Frontal cortex (tissue), 4 donors: ENCODE measurements around the gene RPL29. TPM values are rescaled to one million over a fixed set of nuclear protein-coding genes. Genes with fewer than 3 reads are reported as not detected.

Source experiments
- DNase-seq, 2 donors: peaks; one replicate each; pipeline ENCODE4 v3.0.0; 2012; ENCODE audit warnings: low spot score in 2 of 2
- FAIRE-seq: peaks from 2 replicates; lab custom pipeline; 2012; peaks lifted over from hg19 to GRCh38; lab: Jason Lieb, UNC
- total RNA-seq: library from RNA; depleted of rRNA; stranded (reverse); fragments of >200 nt; gene quantifications from one replicate; pipeline ENCODE4 v1.2.3, GENCODE V29; 2014
- donor health status: control.
- donor health status: control.
- donor health status: control.

Gene RPL29
- total RNA-seq, 1 donor from 2014 or later: 852 TPM

GRCh38 chr3:51968170-51968775, 27.4 kb downstream of the RPL29 start:
- no peak for DNase-seq

GRCh38 chr3:51967384-51968169, 28.1 kb downstream of the RPL29 start, which contains the start of gene PCBP4:
Gene PCBP4, minus strand, starts transcription at chr3:51967454. Its CDS starts 6,214 bp downstream, at chr3:51961240.
- DNase-seq: peak; percentile 81 to 90
- FAIRE-seq: no peak

More at GRCh38 chr3:51968170-51968775, 27.4 kb downstream of the RPL29 start:
- FAIRE-seq: no peak

GRCh38 chr3:51966922-51967383, 28.7 kb downstream of the RPL29 start:
- DNase-seq (no peak), FAIRE-seq (no peak)

GRCh38 chr3:51966486-51966885, 29.2 kb downstream of the RPL29 start:
- no peak for DNase-seq
- no peak for FAIRE-seq

- DNase-seq: peak in 1 of 2 donors; percentile 73
These were observed 29.7 kb downstream of the RPL29 start for GRCh38 chr3:51966016-51966415.

GRCh38 chr3:51964521-51964920, 31.2 kb downstream of the RPL29 start:
- no peak for DNase-seq
- no peak for FAIRE-seq

More at GRCh38 chr3:51966016-51966415, 29.7 kb downstream of the RPL29 start:
- FAIRE-seq: no peak

GRCh38 chr3:51963951-51964451, 31.7 kb downstream of the RPL29 start:
- DNase-seq (no peak), FAIRE-seq (no peak)

GRCh38 chr3:51962854-51963530, 32.7 kb downstream of the RPL29 start:
- DNase-seq (no peak), FAIRE-seq (no peak)

GRCh38 chr3:51961602-51962569, 33.8 kb downstream of the RPL29 start:
- no peak for DNase-seq
- FAIRE-seq: no peak

GRCh38 chr3:51961011-51961410, 34.7 kb downstream of the RPL29 start:
- FAIRE-seq: no peak
- no peak for DNase-seq

- DNase-seq: no peak
- no peak for FAIRE-seq
These were observed 35.3 kb downstream of the RPL29 start for GRCh38 chr3:51960386-51960785.

- FAIRE-seq: no peak
- DNase-seq: no peak
These were observed 36.0 kb downstream of the RPL29 start for GRCh38 chr3:51959651-51960050.

- DNase-seq (no peak), FAIRE-seq (no peak)
These were observed 36.8 kb downstream of the RPL29 start for GRCh38 chr3:51958603-51959521.

GRCh38 chr3:51957520-51958205, 38.0 kb downstream of the RPL29 start:
- DNase-seq (no peak), FAIRE-seq (no peak)

GRCh38 chr3:51955893-51956770, 39.6 kb downstream of the RPL29 start:
- DNase-seq: peak; percentile 80 to 88
- FAIRE-seq: no peak

GRCh38 chr3:51955175-51955892, 40.4 kb downstream of the RPL29 start, which contains the start of gene GPR62:
Gene GPR62, plus strand, starts transcription at chr3:51955381. Its CDS starts 272 bp downstream, at chr3:51955653.
- FAIRE-seq: no peak
- DNase-seq: peak; percentile 60 to 83
